Activated CD4-positive, CD25-positive, alpha-beta regulatory T cell treated with anti-CD3 and anti-CD28 coated beads, Interleukin-2, amount 50 U/mL, for 16 hours (primary cell): Measurements from ENCODE around the gene HSFX3.
"Not testable (repeated sequence)": the region's sequence is repeated elsewhere in the genome, so short reads cannot be mapped to it uniquely, and the experiment has no call there.

Experiments
- DNase-seq: peaks from one replicate; pipeline ENCODE4 v3.0.0-alpha.2; 2020; ENCODE audit warnings: low read depth, low spot score

Gene HSFX3

GRCh38 chrX:149545545-149546543 is 3.9 kb downstream of the HSFX3 start:
- not testable (repeated sequence) for DNase-seq

GRCh38 chrX:149541521-149542047 is 8.1 kb downstream of the HSFX3 start:
- DNase-seq, result no peak

- DNase-seq, result peak; percentile 82
Measured at GRCh38 chrX:149540621-149541520, 8.9 kb downstream of the HSFX3 start, which contains the start of gene EOLA1. Gene EOLA1, plus strand, starts transcription at chrX:149541012. Its CDS starts 4,619 bp downstream, at chrX:149545631.

- peak; percentile 74 for DNase-seq
Measured at GRCh38 chrX:149540131-149540620, 9.5 kb downstream of the HSFX3 start.

GRCh38 chrX:149539283-149540130 is 10.2 kb downstream of the HSFX3 start:
- DNase-seq, result peak; percentile 64

- not testable (repeated sequence) for DNase-seq
Measured at GRCh38 chrX:149537474-149537873, 12.2 kb downstream of the HSFX3 start.

GRCh38 chrX:149534926-149535602 is 14.7 kb downstream of the HSFX3 start:
- DNase-seq, result not testable (repeated sequence)

- not testable (repeated sequence) for DNase-seq
Measured at GRCh38 chrX:149533999-149534398, 15.7 kb downstream of the HSFX3 start.

GRCh38 chrX:149532868-149533267 is 16.9 kb downstream of the HSFX3 start:
- DNase-seq, result not testable (repeated sequence)

GRCh38 chrX:149531599-149531998 is 18.1 kb downstream of the HSFX3 start:
- no peak for DNase-seq

GRCh38 chrX:149528381-149528780 is 21.3 kb downstream of the HSFX3 start:
- DNase-seq, result no peak

GRCh38 chrX:149527705-149528104 is 22.0 kb downstream of the HSFX3 start:
- no peak for DNase-seq

GRCh38 chrX:149526318-149527033 is 23.2 kb downstream of the HSFX3 start:
- not testable (repeated sequence) for DNase-seq

GRCh38 chrX:149525903-149526302 is 23.8 kb downstream of the HSFX3 start:
- not testable (repeated sequence) for DNase-seq

GRCh38 chrX:149525389-149525788 is 24.3 kb downstream of the HSFX3 start:
- peak; percentile 49 for DNase-seq

GRCh38 chrX:149522916-149523315 is 26.8 kb downstream of the HSFX3 start:
- DNase-seq, result no peak

- DNase-seq, result no peak
Measured at GRCh38 chrX:149521438-149521837, 28.3 kb downstream of the HSFX3 start.

GRCh38 chrX:149520636-149521277 is 29.0 kb downstream of the HSFX3 start:
- DNase-seq, result not testable (repeated sequence)

- no peak for DNase-seq
Measured at GRCh38 chrX:149518236-149518635, 31.5 kb downstream of the HSFX3 start.
